Measurements from ENCODE around the gene DOK6.

The DOK6 gene

GRCh38 chr18:69885355-69885754 is 484.7 kb downstream of the DOK6 start:
- Histone ChIP-seq H3K4me1 (ENCODE audit: insufficient read depth, low read length) (peaks cover 3% of the 10 kb centered on the region; the same call in 1 of the 2 replicates), H3K9me3 (ENCODE audit: insufficient read depth, low read depth, low read length) (no peaks in the 10 kb centered on the region), H3K4me3 (ENCODE audit: low read length) (no peak overlapping the region), H3K36me3 (ENCODE audit: insufficient read depth, low read length) (no peaks in the 10 kb centered on the region), H3K27me3 (ENCODE audit: insufficient read depth, low read length) (no peaks in the 10 kb centered on the region), H3K9ac (ENCODE audit: low read depth, low read length) (no peak overlapping the region), H3K27ac (ENCODE audit: low read depth, low read length) (no peak overlapping the region)
- 94% methylated on average over 4 of the region's 4 CpGs for WGBS

GRCh38 chr18:69885841-69886531 is 485.3 kb downstream of the DOK6 start:
- peaks cover 3% of the 10 kb centered on the region; the same call in 1 of the 2 replicates for H3K4me1 ChIP-seq (ENCODE audit: insufficient read depth, low read length)
- H3K9me3 ChIP-seq (ENCODE audit: insufficient read depth, low read depth, low read length), result no peaks in the 10 kb centered on the region
- H3K36me3 ChIP-seq (ENCODE audit: insufficient read depth, low read length), result no peaks in the 10 kb centered on the region
- no peak overlapping the region for H3K27ac ChIP-seq (ENCODE audit: low read depth, low read length)
- WGBS, result 96% methylated on average over 20 of the region's 20 CpGs
- no peaks in the 10 kb centered on the region for H3K27me3 ChIP-seq (ENCODE audit: insufficient read depth, low read length)
- no peak overlapping the region for H3K4me3 ChIP-seq (ENCODE audit: low read length)
- H3K9ac ChIP-seq (ENCODE audit: low read depth, low read length), result no peak overlapping the region

GRCh38 chr18:69887256-69887655 is 486.6 kb downstream of the DOK6 start:
- H3K4me3 ChIP-seq (ENCODE audit: low read length), result no peak overlapping the region
- H3K9me3 ChIP-seq (ENCODE audit: insufficient read depth, low read depth, low read length), result no peaks in the 10 kb centered on the region
- H3K9ac ChIP-seq (ENCODE audit: low read depth, low read length), result no peak overlapping the region
- H3K27ac ChIP-seq (ENCODE audit: low read depth, low read length), result no peak overlapping the region
- H3K27me3 ChIP-seq (ENCODE audit: insufficient read depth, low read length), result no peaks in the 10 kb centered on the region
- 91% methylated on average over 2 of the region's 2 CpGs for WGBS
- peaks cover 3% of the 10 kb centered on the region; the same call in 1 of the 2 replicates for H3K4me1 ChIP-seq (ENCODE audit: insufficient read depth, low read length)
- no peaks in the 10 kb centered on the region for H3K36me3 ChIP-seq (ENCODE audit: insufficient read depth, low read length)

GRCh38 chr18:69889009-69889408 is 488.3 kb downstream of the DOK6 start:
- H3K9me3 ChIP-seq (ENCODE audit: insufficient read depth, low read depth, low read length), result no peaks in the 10 kb centered on the region
- no peaks in the 10 kb centered on the region for H3K27me3 ChIP-seq (ENCODE audit: insufficient read depth, low read length)
- H3K4me3 ChIP-seq (ENCODE audit: low read length), result no peak overlapping the region
- H3K9ac ChIP-seq (ENCODE audit: low read depth, low read length), result no peak overlapping the region
- H3K27ac ChIP-seq (ENCODE audit: low read depth, low read length), result no peak overlapping the region
- H3K4me1 ChIP-seq (ENCODE audit: insufficient read depth, low read length), result peaks cover 3% of the 10 kb centered on the region; the same call in 1 of the 2 replicates
- WGBS, result 93% methylated on average over 3 of the region's 4 CpGs
- H3K36me3 ChIP-seq (ENCODE audit: insufficient read depth, low read length), result no peaks in the 10 kb centered on the region

GRCh38 chr18:69890558-69890957 is 489.9 kb downstream of the DOK6 start:
- Histone ChIP-seq H3K27me3 (ENCODE audit: insufficient read depth, low read length) (no peaks in the 10 kb centered on the region), H3K36me3 (ENCODE audit: insufficient read depth, low read length) (no peaks in the 10 kb centered on the region), H3K4me3 (ENCODE audit: low read length) (no peak overlapping the region), H3K9me3 (ENCODE audit: insufficient read depth, low read depth, low read length) (no peaks in the 10 kb centered on the region), H3K27ac (ENCODE audit: low read depth, low read length) (no peak overlapping the region), H3K4me1 (ENCODE audit: insufficient read depth, low read length) (no peaks in the 10 kb centered on the region), H3K9ac (ENCODE audit: low read depth, low read length) (no peak overlapping the region)
- WGBS, result 95% methylated on average over 1 of the region's 1 CpG

GRCh38 chr18:69894467-69894866 is 493.8 kb downstream of the DOK6 start:
- no peaks in the 10 kb centered on the region for H3K36me3 ChIP-seq (ENCODE audit: insufficient read depth, low read length)
- H3K27me3 ChIP-seq (ENCODE audit: insufficient read depth, low read length), result no peaks in the 10 kb centered on the region
- H3K4me3 ChIP-seq (ENCODE audit: low read length), result no peak overlapping the region
- H3K27ac ChIP-seq (ENCODE audit: low read depth, low read length), result no peak overlapping the region
- no peaks in the 10 kb centered on the region for H3K4me1 ChIP-seq (ENCODE audit: insufficient read depth, low read length)
- no peaks in the 10 kb centered on the region for H3K9me3 ChIP-seq (ENCODE audit: insufficient read depth, low read depth, low read length)
- WGBS, result 92% methylated on average over 2 of the region's 2 CpGs
- H3K9ac ChIP-seq (ENCODE audit: low read depth, low read length), result no peak overlapping the region

- Histone ChIP-seq H3K4me1 (ENCODE audit: insufficient read depth, low read length) (no peaks in the 10 kb centered on the region), H3K9ac (ENCODE audit: low read depth, low read length) (no peak overlapping the region), H3K27me3 (ENCODE audit: insufficient read depth, low read length) (no peaks in the 10 kb centered on the region), H3K4me3 (ENCODE audit: low read length) (no peak overlapping the region), H3K36me3 (ENCODE audit: insufficient read depth, low read length) (no peaks in the 10 kb centered on the region), H3K27ac (ENCODE audit: low read depth, low read length) (no peak overlapping the region), H3K9me3 (ENCODE audit: insufficient read depth, low read depth, low read length) (0 out of 2 replicates have a peak, but pooled peaks cover 4% of the 10 kb centered on the region)
- WGBS, result 94% methylated on average over 18 of the region's 19 CpGs
Observed at GRCh38 chr18:69895066-69896047, 494.7 kb downstream of the DOK6 start.

GRCh38 chr18:69897397-69898108 is 496.9 kb downstream of the DOK6 start:
- Histone ChIP-seq H3K4me1 (ENCODE audit: insufficient read depth, low read length) (no peaks in the 10 kb centered on the region), H3K27ac (ENCODE audit: low read depth, low read length) (no peak overlapping the region), H3K9me3 (ENCODE audit: insufficient read depth, low read depth, low read length) (0 out of 2 replicates have a peak, but pooled peaks cover 4% of the 10 kb centered on the region), H3K27me3 (ENCODE audit: insufficient read depth, low read length) (no peaks in the 10 kb centered on the region), H3K4me3 (ENCODE audit: low read length) (no peak overlapping the region), H3K36me3 (ENCODE audit: insufficient read depth, low read length) (no peaks in the 10 kb centered on the region), H3K9ac (ENCODE audit: low read depth, low read length) (no peak overlapping the region)
- WGBS, result 92% methylated on average over 5 of the region's 7 CpGs

- H3K27ac ChIP-seq (ENCODE audit: low read depth, low read length), result no peak overlapping the region
- no peaks in the 10 kb centered on the region for H3K27me3 ChIP-seq (ENCODE audit: insufficient read depth, low read length)
- no peak overlapping the region for H3K9ac ChIP-seq (ENCODE audit: low read depth, low read length)
- H3K4me1 ChIP-seq (ENCODE audit: insufficient read depth, low read length), result no peaks in the 10 kb centered on the region
- WGBS, result 76% methylated on average over 11 of the region's 11 CpGs
- no peak overlapping the region for H3K4me3 ChIP-seq (ENCODE audit: low read length)
- no peaks in the 10 kb centered on the region for H3K36me3 ChIP-seq (ENCODE audit: insufficient read depth, low read length)
- 0 out of 2 replicates have a peak, but pooled peaks cover 4% of the 10 kb centered on the region for H3K9me3 ChIP-seq (ENCODE audit: insufficient read depth, low read depth, low read length)
Observed at GRCh38 chr18:69898241-69898861, 497.7 kb downstream of the DOK6 start.

All from HUES64 (cell line).